Measurements from ENCODE around the gene TRPV6.

The TRPV6 gene

GRCh38 chr7:142892951-142893350, 7.4 kb upstream of the TRPV6 start:
- no peaks in the 10 kb centered on the region for H3K27me3 ChIP-seq (ENCODE audit: insufficient read depth, poor library complexity, severe bottlenecking)
- no peak for DNase-seq (ENCODE audit: low read depth in 1 of 2, low spot score in 1 of 2)
- H3K4me3 ChIP-seq (replicated peaks; ENCODE audit: insufficient read depth, low read length) = no peak overlapping the region
- TF ChIP-seq SPI1 (IDR thresholded peaks at IDR 0.05; ENCODE audit: borderline replicate concordance, low read depth) (no peak), CTCF (IDR thresholded peaks at IDR 0.05; ENCODE audit: insufficient read depth, low read length) (no peak), REST (IDR thresholded peaks at IDR 0.05; ENCODE audit: insufficient replicate concordance, low read depth) (no peak), POLR2AphosphoS5 (IDR thresholded peaks at IDR 0.05; ENCODE audit: low read depth) (no peak), GABPA (IDR thresholded peaks at IDR 0.05; ENCODE audit: low read depth) (no peak)
- no peak overlapping the region for H3K27ac ChIP-seq (replicated peaks)

GRCh38 chr7:142891490-142892082, 6.0 kb upstream of the TRPV6 start:
- no peak for TF ChIP-seq CTCF (IDR thresholded peaks at IDR 0.05; ENCODE audit: insufficient read depth, low read length)
- TF ChIP-seq GABPA (IDR thresholded peaks at IDR 0.05; ENCODE audit: low read depth) = no peak
- no peak for TF ChIP-seq POLR2AphosphoS5 (IDR thresholded peaks at IDR 0.05; ENCODE audit: low read depth)
- TF ChIP-seq REST (IDR thresholded peaks at IDR 0.05; ENCODE audit: insufficient replicate concordance, low read depth) = no peak
- no peak for TF ChIP-seq SPI1 (IDR thresholded peaks at IDR 0.05; ENCODE audit: borderline replicate concordance, low read depth)
- Histone ChIP-seq H3K27me3 (ENCODE audit: insufficient read depth, poor library complexity, severe bottlenecking) (no peaks in the 10 kb centered on the region), H3K27ac (replicated peaks) (no peak overlapping the region), H3K4me3 (replicated peaks; ENCODE audit: insufficient read depth, low read length) (no peak overlapping the region)
- no peak for DNase-seq (ENCODE audit: low read depth in 1 of 2, low spot score in 1 of 2)

GRCh38 chr7:142890874-142891485, 5.4 kb upstream of the TRPV6 start:
- TF ChIP-seq REST (IDR thresholded peaks at IDR 0.05; ENCODE audit: insufficient replicate concordance, low read depth) = no peak
- TF ChIP-seq CTCF (IDR thresholded peaks at IDR 0.05; ENCODE audit: insufficient read depth, low read length) = no peak
- no peak for TF ChIP-seq GABPA (IDR thresholded peaks at IDR 0.05; ENCODE audit: low read depth)
- no peak for TF ChIP-seq POLR2AphosphoS5 (IDR thresholded peaks at IDR 0.05; ENCODE audit: low read depth)
- no peak for TF ChIP-seq SPI1 (IDR thresholded peaks at IDR 0.05; ENCODE audit: borderline replicate concordance, low read depth)
- Histone ChIP-seq H3K27me3 (ENCODE audit: insufficient read depth, poor library complexity, severe bottlenecking) (no peaks in the 10 kb centered on the region), H3K27ac (replicated peaks) (no peak overlapping the region), H3K4me3 (replicated peaks; ENCODE audit: insufficient read depth, low read length) (no peak overlapping the region)
- no peak for DNase-seq (ENCODE audit: low read depth in 1 of 2, low spot score in 1 of 2)

Measured in HL-60 (cell line).